Liver (tissue), 9 donors: ENCODE measurements around the gene LINGO4. TPM values are rescaled to one million over a fixed set of nuclear protein-coding genes. Genes with fewer than 3 reads are reported as not detected.

Experiments used
- DNase-seq: peaks from one replicate; pipeline ENCODE4 v3.0.0-alpha.2; 2017; ENCODE audit warnings: low spot score
- H3K27ac ChIP-seq, 2 donors: one replicate each; pipeline ENCODE4 v1.7.0; 2013; ENCODE audit warnings: inconsistent platforms in 2 of 2, low read length in 2 of 2, control low read depth in 1 of 2, low read depth in 1 of 2, mild to moderate bottlenecking in 1 of 2
- H3K27me3 ChIP-seq, 4 donors: one replicate each; pipeline versions ENCODE4 v1.6.1 to v1.7.0; 2013; ENCODE audit warnings: low read length in 3 of 4, inconsistent platforms in 1 of 4, mild to moderate bottlenecking in 1 of 4, moderate library complexity in 1 of 4; ENCODE audit not compliant: control insufficient read depth in 4 of 4, insufficient read depth in 4 of 4
- H3K36me3 ChIP-seq, 4 donors: one replicate each; pipeline versions ENCODE4 v1.6.1 to v1.7.0; 2013; ENCODE audit warnings: low read length in 3 of 4, mild to moderate bottlenecking in 3 of 4, low read depth in 1 of 4, moderate library complexity in 1 of 4; ENCODE audit not compliant: control insufficient read depth in 4 of 4, insufficient read depth in 3 of 4
- H3K4me1 ChIP-seq, 4 donors: one replicate each; pipeline versions ENCODE4 v1.6.1 to v1.7.0; 2013; ENCODE audit warnings: low read length in 3 of 4, mild to moderate bottlenecking in 3 of 4, moderate library complexity in 1 of 4; ENCODE audit not compliant: control insufficient read depth in 4 of 4, insufficient read depth in 4 of 4
- H3K4me3 ChIP-seq, 3 donors: one replicate each; pipeline versions ENCODE4 v1.6.1 to v1.7.0; 2013; ENCODE audit warnings: low read length in 3 of 3, control low read depth in 1 of 3, low read depth in 1 of 3, mild to moderate bottlenecking in 1 of 3
- H3K9ac ChIP-seq, 2 donors: one replicate each; pipeline ENCODE4 v1.7.0; 2013; ENCODE audit warnings: low read length in 2 of 2, mild to moderate bottlenecking in 2 of 2, moderate library complexity in 2 of 2, control low read depth in 1 of 2, low read depth in 1 of 2
- H3K9me3 ChIP-seq, 4 donors: one replicate each; pipeline versions ENCODE4 v1.6.1 to v1.7.0; 2013; ENCODE audit warnings: low read length in 3 of 4; ENCODE audit not compliant: control insufficient read depth in 4 of 4
- EGR1 ChIP-seq, 2 donors: IDR thresholded peaks; 2 replicates each; pipeline ENCODE4 v1.6.1; 2016 to 2018; ENCODE audit warnings: antibody characterized with exemption in 2 of 2, low read depth in 2 of 2
- FOXA2 ChIP-seq: IDR thresholded peaks from 2 replicates; pipeline ENCODE4 v1.6.1; 2016; ENCODE audit warnings: antibody characterized with exemption
- GABPA ChIP-seq, 2 donors: IDR thresholded peaks in 1 of 2; conservative IDR thresholded peaks in 1 of 2; 2 replicates each; pipeline ENCODE4 v1.6.1; 2016; ENCODE audit warnings: antibody characterized with exemption in 2 of 2, mild to moderate bottlenecking in 1 of 2, moderate library complexity in 1 of 2
- HNF4G ChIP-seq: IDR thresholded peaks from 2 replicates; pipeline ENCODE4 v1.6.1; 2016; ENCODE audit warnings: antibody characterized with exemption
- NR2F2 ChIP-seq: IDR thresholded peaks from 2 replicates; pipeline ENCODE4 v1.6.1; 2016; ENCODE audit warnings: antibody characterized with exemption
- RAD21 ChIP-seq, 2 donors: IDR thresholded peaks; 2 replicates each; pipeline ENCODE4 v1.6.1; 2016; ENCODE audit warnings: antibody characterized with exemption in 2 of 2, mild to moderate bottlenecking in 2 of 2
- RXRA ChIP-seq, 2 donors: IDR thresholded peaks; 2 replicates each; pipeline ENCODE4 v1.6.1; 2017 to 2018; ENCODE audit warnings: antibody characterized with exemption in 2 of 2, mild to moderate bottlenecking in 1 of 2
- SP1 ChIP-seq: IDR thresholded peaks from 2 replicates; pipeline ENCODE4 v1.6.1; 2018; ENCODE audit warnings: antibody characterized with exemption, mild to moderate bottlenecking
- YY1 ChIP-seq: IDR thresholded peaks from 2 replicates; pipeline ENCODE4 v1.6.1; 2016; ENCODE audit warnings: antibody characterized with exemption, mild to moderate bottlenecking
- ZBTB33 ChIP-seq: IDR thresholded peaks from 2 replicates; pipeline ENCODE4 v1.6.1; 2016; ENCODE audit warnings: antibody characterized with exemption
- WGBS: extraction: QIAGEN DNeasy Blood & Tissue Kit; methylation state at CpG from one replicate; pipeline ENCODE4 v1.1.7; 2013; 5-methylcytosine and 5-hydroxymethylcytosine counted together
- polyA plus RNA-seq, 2 donors: library from polyadenylated mRNA; stranded (reverse) in 1 of 2; unstranded in 1 of 2; fragments of 200-250 nt in 1 of 2; fragments of >200 nt in 1 of 2; fragmentation: Nextera tagmentation in 1 of 2; extraction: Ambion mirVana in 1 of 2; gene quantifications; one replicate each; pipeline versions ENCODE4 v1.2.1 to v1.2.3, GENCODE V29; 2013 to 2015
- total RNA-seq, 2 donors: library from RNA; depleted of rRNA; stranded (reverse); fragments of >200 nt; gene quantifications; one replicate each; pipeline ENCODE4 v1.2.3, GENCODE V29; 2014
- TF ChIP-seq, protein P1 (sequence below): IDR thresholded peaks from 2 replicates; pipeline ENCODE4 v1.6.1; 2016; ENCODE audit warnings: antibody characterized with exemption, mild to moderate bottlenecking
- TF ChIP-seq, protein P2 (sequence below): fragments of 150-350 bp; IDR thresholded peaks from 2 replicates; pipeline ENCODE4 v1.5.1; 2017; ENCODE audit warnings: improper control_type of control experiment, low read depth, low read length; ENCODE audit not compliant: missing input control
- TF ChIP-seq, protein P3 (sequence below): IDR thresholded peaks from 2 replicates; pipeline ENCODE4 v1.6.1; 2016; ENCODE audit warnings: antibody characterized with exemption
- donor health status: healthy.
- donor health status: healthy.
- donor health status: healthy.
- donor health status: healthy.
- donor health status: healthy.

The LINGO4 gene
- total and polyA plus RNA-seq, 4 donors, result 0.05 to 0.50 (median 0.09) TPM; not detected in 1

DNA sequence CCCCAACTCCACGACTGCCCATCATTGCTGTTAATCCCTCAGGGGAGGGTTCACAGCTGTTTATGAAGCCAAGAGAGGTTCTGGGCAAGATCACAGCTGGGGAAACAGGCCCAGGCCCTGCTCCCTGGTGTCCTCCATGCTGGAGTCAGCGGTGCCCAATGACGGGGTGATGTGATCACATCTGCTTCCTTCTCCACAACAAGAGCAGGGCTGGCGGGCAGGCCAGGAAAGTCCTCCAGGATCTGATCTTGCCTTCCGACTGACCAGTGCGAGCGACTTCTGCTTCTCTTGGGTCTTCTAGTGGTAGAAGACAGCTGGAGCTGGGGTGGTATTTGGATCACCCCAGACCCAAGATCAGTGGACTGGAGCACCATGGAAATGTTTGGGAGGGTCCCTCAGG lies 951 bp upstream of the LINGO4 start:
- H3K27me3 ChIP-seq, result no peaks in the 10 kb centered on the region
- WGBS, result 79% methylated on average over 7 of the region's 7 CpGs
- peaks cover 0 to 1% (median 0%) of the 10 kb centered on the region in 4 donors for H3K4me1 ChIP-seq
- TF ChIP-seq, protein P1, sequence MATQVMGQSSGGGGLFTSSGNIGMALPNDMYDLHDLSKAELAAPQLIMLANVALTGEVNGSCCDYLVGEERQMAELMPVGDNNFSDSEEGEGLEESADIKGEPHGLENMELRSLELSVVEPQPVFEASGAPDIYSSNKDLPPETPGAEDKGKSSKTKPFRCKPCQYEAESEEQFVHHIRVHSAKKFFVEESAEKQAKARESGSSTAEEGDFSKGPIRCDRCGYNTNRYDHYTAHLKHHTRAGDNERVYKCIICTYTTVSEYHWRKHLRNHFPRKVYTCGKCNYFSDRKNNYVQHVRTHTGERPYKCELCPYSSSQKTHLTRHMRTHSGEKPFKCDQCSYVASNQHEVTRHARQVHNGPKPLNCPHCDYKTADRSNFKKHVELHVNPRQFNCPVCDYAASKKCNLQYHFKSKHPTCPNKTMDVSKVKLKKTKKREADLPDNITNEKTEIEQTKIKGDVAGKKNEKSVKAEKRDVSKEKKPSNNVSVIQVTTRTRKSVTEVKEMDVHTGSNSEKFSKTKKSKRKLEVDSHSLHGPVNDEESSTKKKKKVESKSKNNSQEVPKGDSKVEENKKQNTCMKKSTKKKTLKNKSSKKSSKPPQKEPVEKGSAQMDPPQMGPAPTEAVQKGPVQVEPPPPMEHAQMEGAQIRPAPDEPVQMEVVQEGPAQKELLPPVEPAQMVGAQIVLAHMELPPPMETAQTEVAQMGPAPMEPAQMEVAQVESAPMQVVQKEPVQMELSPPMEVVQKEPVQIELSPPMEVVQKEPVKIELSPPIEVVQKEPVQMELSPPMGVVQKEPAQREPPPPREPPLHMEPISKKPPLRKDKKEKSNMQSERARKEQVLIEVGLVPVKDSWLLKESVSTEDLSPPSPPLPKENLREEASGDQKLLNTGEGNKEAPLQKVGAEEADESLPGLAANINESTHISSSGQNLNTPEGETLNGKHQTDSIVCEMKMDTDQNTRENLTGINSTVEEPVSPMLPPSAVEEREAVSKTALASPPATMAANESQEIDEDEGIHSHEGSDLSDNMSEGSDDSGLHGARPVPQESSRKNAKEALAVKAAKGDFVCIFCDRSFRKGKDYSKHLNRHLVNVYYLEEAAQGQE, result no peak
- TF ChIP-seq HNF4G (no peak), GABPA (IDR thresholded peaks at IDR 0.05 in 1 of 2, conservative IDR thresholded peaks at IDR 0.05 in 1 of 2) (no peak), SP1 (no peak), NR2F2 (no peak), ZBTB33 (no peak), EGR1 (IDR thresholded peaks at IDR 0.05; ENCODE audit: low read depth in 2 of 2) (no peak), YY1 (no peak)
- TF ChIP-seq, protein P2, sequence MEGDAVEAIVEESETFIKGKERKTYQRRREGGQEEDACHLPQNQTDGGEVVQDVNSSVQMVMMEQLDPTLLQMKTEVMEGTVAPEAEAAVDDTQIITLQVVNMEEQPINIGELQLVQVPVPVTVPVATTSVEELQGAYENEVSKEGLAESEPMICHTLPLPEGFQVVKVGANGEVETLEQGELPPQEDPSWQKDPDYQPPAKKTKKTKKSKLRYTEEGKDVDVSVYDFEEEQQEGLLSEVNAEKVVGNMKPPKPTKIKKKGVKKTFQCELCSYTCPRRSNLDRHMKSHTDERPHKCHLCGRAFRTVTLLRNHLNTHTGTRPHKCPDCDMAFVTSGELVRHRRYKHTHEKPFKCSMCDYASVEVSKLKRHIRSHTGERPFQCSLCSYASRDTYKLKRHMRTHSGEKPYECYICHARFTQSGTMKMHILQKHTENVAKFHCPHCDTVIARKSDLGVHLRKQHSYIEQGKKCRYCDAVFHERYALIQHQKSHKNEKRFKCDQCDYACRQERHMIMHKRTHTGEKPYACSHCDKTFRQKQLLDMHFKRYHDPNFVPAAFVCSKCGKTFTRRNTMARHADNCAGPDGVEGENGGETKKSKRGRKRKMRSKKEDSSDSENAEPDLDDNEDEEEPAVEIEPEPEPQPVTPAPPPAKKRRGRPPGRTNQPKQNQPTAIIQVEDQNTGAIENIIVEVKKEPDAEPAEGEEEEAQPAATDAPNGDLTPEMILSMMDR, result no peak
- H3K27ac ChIP-seq, result no peak overlapping the region
- H3K9ac ChIP-seq, result no peak overlapping the region
- peaks cover 1 to 30% (median 24%) of the 10 kb centered on the region in 4 donors for H3K36me3 ChIP-seq
- H3K4me3 ChIP-seq, result no peak overlapping the region
- DNase-seq, result no peak
- no peaks in the 10 kb centered on the region for H3K9me3 ChIP-seq

GRCh38 chr1:151803915-151804314 lies 1.3 kb downstream of the LINGO4 start:
- no peak overlapping the region for H3K4me3 ChIP-seq
- TF ChIP-seq ZBTB33 (no peak), EGR1 (IDR thresholded peaks at IDR 0.05; ENCODE audit: low read depth in 2 of 2) (no peak), RXRA (IDR thresholded peaks at IDR 0.05) (no peak), RAD21 (IDR thresholded peaks at IDR 0.05) (no peak), FOXA2 (no peak), GABPA (IDR thresholded peaks at IDR 0.05 in 1 of 2, conservative IDR thresholded peaks at IDR 0.05 in 1 of 2) (no peak)
- TF ChIP-seq, protein P3, sequence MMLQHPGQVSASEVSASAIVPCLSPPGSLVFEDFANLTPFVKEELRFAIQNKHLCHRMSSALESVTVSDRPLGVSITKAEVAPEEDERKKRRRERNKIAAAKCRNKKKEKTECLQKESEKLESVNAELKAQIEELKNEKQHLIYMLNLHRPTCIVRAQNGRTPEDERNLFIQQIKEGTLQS, result no peak
- TF ChIP-seq, protein P1, result no peak
- TF ChIP-seq, protein P2, result no peak
- H3K36me3 ChIP-seq, result peaks cover 0 to 21% (median 15%) of the 10 kb centered on the region in 4 donors
- no peak overlapping the region for H3K27ac ChIP-seq
- H3K27me3 ChIP-seq, result no peaks in the 10 kb centered on the region
- H3K9ac ChIP-seq, result no peak overlapping the region
- 96% methylated on average over 3 of the region's 3 CpGs for WGBS
- no peaks in the 10 kb centered on the region for H3K9me3 ChIP-seq
- no peak for DNase-seq
- no peaks in the 10 kb centered on the region for H3K4me1 ChIP-seq
